Endothelial cell (in vitro differentiated cells): ENCODE data around the gene KLHL21. TPM values are rescaled to one million over a fixed set of nuclear protein-coding genes. Genes with fewer than 3 reads are reported as not detected.

Experiments used
- DNase-seq: peaks from one replicate; pipeline ENCODE4 v3.0.0; 2021; ENCODE audit warnings: low spot score
- H3K27ac Mint-ChIP-seq: one replicate; pipeline ENCODE4 v1.8.0; 2021; ENCODE audit warnings: mixed read lengths, inconsistent platforms; ENCODE audit not compliant: unreplicated experiment
- H3K27me3 Mint-ChIP-seq: one replicate; pipeline ENCODE4 v1.8.0; 2021; ENCODE audit warnings: mild to moderate bottlenecking, moderate library complexity, mixed read lengths, inconsistent platforms; ENCODE audit not compliant: unreplicated experiment
- H3K36me3 Mint-ChIP-seq: one replicate; pipeline ENCODE4 v1.8.0; 2021; ENCODE audit warnings: mild to moderate bottlenecking, low read depth, mixed read lengths, inconsistent platforms; ENCODE audit not compliant: unreplicated experiment
- H3K4me1 Mint-ChIP-seq: one replicate; pipeline ENCODE4 v1.8.0; 2021; ENCODE audit warnings: mild to moderate bottlenecking, mixed read lengths, inconsistent platforms; ENCODE audit not compliant: unreplicated experiment
- H3K4me3 Mint-ChIP-seq: one replicate; pipeline ENCODE4 v1.8.0; 2021; ENCODE audit warnings: mild to moderate bottlenecking, mixed read lengths, inconsistent platforms; ENCODE audit not compliant: unreplicated experiment
- H3K9me3 Mint-ChIP-seq: one replicate; pipeline ENCODE4 v1.8.0; 2021; ENCODE audit warnings: mixed read lengths, inconsistent platforms; ENCODE audit not compliant: unreplicated experiment
- total RNA-seq: library from RNA; stranded (reverse); fragmentation: NEBNext Ultra II Directional; extraction: Animal tissue kit (Norgen Biotek cat#: 25700); gene quantifications from one replicate; pipeline ENCODE4 v1.2.1, GENCODE V29; 2021; ENCODE audit not compliant: unreplicated experiment
- TF ChIP-seq, protein P1 (sequence below): fragments of 200-600 bp; sonication (generic); IDR thresholded peaks from one replicate; pipeline ENCODE4 v1.5.0; 2021; ENCODE audit warnings: antibody characterized with exemption; ENCODE audit not compliant: unreplicated experiment

Gene KLHL21
- total RNA-seq, 1 donor from 2014 or later = 5.0 TPM

DNA sequence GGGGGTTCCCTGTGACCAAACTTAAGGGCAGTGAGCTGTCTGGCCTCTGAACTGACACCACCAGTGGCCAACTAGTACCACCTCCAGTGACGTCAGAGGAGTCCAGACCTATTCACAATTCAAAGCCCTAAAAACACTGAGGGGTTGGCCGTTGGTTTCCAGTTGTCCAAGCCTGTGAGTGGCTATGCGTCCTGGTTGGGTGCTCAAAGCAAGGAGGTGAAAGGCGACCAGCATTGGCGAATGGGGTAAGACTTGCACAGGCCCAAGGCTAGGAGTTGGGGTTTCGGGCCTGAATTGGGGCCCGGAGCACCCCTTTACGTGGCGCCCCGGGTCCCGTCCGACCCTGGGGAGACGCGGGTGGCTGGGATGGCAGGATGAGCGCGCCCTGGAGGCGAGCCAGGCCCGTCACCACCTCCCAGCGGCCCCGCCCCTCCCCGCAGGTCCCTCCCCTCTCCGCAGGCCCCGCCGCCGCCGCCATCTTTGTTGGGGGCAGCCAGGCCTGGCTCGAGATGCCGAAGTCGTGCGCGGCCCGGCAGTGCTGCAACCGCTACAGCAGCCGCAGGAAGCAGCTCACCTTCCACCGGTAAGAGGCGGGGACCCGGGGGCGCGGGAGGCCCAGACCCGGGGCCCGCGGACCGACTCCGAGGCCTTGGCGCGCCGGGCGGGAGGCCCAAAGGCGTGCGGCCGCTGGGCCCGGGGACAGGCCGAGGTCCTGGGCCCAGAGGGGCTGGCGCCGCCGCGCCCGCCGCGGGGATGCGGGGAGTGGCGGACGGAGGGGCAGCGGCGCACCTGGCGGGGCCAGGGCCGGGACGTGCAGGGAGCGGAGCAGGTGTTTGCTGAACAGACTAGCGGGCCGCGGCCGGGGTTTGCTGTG is 22.3 kb upstream of the KLHL21 start, which contains the start of gene THAP3:
THAP3 (plus strand) TSS at position 159 of the 874 bp plus-strand sequence; CDS start at position 510, 351 bp downstream.
- H3K27ac Mint-ChIP-seq = peak within 1 kb of the TSS; percentile 80
- peaks cover 31% of the 10 kb centered on the region for H3K36me3 Mint-ChIP-seq
- DNase-seq = peak; percentile 89
- H3K9me3 Mint-ChIP-seq = no peaks in the 10 kb centered on the region
- peaks cover 4% of the 10 kb centered on the region for H3K4me1 Mint-ChIP-seq
- TF ChIP-seq, protein P1, sequence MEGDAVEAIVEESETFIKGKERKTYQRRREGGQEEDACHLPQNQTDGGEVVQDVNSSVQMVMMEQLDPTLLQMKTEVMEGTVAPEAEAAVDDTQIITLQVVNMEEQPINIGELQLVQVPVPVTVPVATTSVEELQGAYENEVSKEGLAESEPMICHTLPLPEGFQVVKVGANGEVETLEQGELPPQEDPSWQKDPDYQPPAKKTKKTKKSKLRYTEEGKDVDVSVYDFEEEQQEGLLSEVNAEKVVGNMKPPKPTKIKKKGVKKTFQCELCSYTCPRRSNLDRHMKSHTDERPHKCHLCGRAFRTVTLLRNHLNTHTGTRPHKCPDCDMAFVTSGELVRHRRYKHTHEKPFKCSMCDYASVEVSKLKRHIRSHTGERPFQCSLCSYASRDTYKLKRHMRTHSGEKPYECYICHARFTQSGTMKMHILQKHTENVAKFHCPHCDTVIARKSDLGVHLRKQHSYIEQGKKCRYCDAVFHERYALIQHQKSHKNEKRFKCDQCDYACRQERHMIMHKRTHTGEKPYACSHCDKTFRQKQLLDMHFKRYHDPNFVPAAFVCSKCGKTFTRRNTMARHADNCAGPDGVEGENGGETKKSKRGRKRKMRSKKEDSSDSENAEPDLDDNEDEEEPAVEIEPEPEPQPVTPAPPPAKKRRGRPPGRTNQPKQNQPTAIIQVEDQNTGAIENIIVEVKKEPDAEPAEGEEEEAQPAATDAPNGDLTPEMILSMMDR = no peak
- peak within 1 kb of the TSS; percentile 95 for H3K4me3 Mint-ChIP-seq
- H3K27me3 Mint-ChIP-seq = peaks cover 5% of the 10 kb centered on the region

- Mint-ChIP-seq H3K36me3 (peaks cover 25% of the 10 kb centered on the region), H3K27ac (no peak overlapping the region), H3K4me1 (no peaks in the 10 kb centered on the region), H3K27me3 (peaks cover 5% of the 10 kb centered on the region), H3K4me3 (peak overlapping the region; percentile 62), H3K9me3 (no peaks in the 10 kb centered on the region)
- DNase-seq = no peak
- TF ChIP-seq, protein P1 = no peak
Measured at GRCh38 chr1:6623269-6623965, 20.7 kb upstream of the KLHL21 start.

GRCh38 chr1:6622396-6623152 is 19.9 kb upstream of the KLHL21 start:
- peaks cover 20% of the 10 kb centered on the region for H3K36me3 Mint-ChIP-seq

DNA sequence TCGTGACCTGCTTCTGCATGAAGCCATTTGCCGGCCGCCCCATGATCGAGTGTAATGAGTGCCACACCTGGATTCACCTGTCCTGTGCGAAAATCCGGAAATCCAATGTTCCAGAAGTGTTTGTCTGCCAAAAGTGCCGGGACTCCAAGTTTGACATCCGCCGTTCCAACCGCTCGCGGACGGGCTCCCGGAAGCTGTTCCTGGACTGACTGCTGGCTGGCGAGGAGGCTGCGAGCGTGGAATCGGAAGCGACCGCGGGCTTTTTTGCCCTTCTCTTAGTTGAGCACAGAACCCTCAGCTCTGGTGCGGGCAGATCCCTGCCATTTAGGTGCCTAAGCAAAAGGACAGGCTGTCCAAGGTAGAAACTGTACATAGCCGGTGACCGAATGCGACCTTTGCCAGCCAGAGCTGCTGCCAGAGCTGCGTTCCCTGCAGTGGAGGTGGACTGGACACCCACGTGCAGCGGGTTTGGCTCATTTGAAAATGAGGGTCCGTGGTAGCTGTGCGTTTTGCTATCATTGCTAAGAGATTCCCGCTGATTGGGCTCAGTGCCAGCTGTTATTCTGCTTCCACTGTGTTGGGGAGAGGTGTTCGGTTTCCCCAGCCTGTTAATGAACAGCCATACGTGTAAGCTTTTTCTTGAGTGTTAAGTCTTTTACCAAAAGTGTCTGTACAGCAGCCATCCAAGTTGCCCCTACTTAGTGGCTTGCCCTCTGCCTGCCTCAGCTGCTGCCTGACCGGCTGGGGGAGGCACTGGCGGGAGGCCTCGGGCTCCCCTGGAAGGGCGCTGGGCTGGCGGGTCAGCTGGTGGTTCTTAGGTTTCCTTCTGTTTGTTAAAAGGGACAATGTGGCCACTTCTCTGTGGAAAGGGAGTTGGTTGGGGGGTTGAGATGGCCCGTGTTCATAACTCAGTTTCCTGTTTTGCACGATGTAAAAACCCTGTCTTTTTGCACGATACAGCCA is 19.0 kb upstream of the KLHL21 start:
- Mint-ChIP-seq H3K9me3 (no peaks in the 10 kb centered on the region), H3K36me3 (peaks cover 20% of the 10 kb centered on the region), H3K27me3 (peaks cover 5% of the 10 kb centered on the region), H3K4me3 (peak overlapping the region; percentile 21), H3K27ac (peak overlapping the region; percentile 17), H3K4me1 (no peaks in the 10 kb centered on the region)
- TF ChIP-seq, protein P1 = no peak
- no peak for DNase-seq

More at GRCh38 chr1:6622396-6623152, 19.9 kb upstream of the KLHL21 start:
- H3K27me3 Mint-ChIP-seq = peaks cover 5% of the 10 kb centered on the region
- no peaks in the 10 kb centered on the region for H3K9me3 Mint-ChIP-seq
- TF ChIP-seq, protein P1 = no peak
- no peak for DNase-seq
- H3K27ac Mint-ChIP-seq = peak overlapping the region; percentile 17
- no peaks in the 10 kb centered on the region for H3K4me1 Mint-ChIP-seq
- peak overlapping the region; percentile 21 for H3K4me3 Mint-ChIP-seq
